OCI-LY3 (cell line): ENCODE results near the gene ELMO2.

Experiments
- CTCF ChIP-seq: fragments of 200-600, 300-600 bp; sonication (generic); IDR thresholded peaks from 2 replicates; pipeline ENCODE4 v1.5.1; 2014; ENCODE audit warnings: antibody characterized with exemption, low read length, low read depth
- EZH2phosphoT487 ChIP-seq: fragments of 200-600 bp; shearing (Covaris generic); IDR thresholded peaks from 2 replicates; pipeline ENCODE4 v1.6.1; 2018; ENCODE audit warnings: antibody characterized with exemption, mixed run types, low read depth

GRCh38 chr20:46344488-46345162 lies 61.8 kb downstream of the ELMO2 start:
- TF ChIP-seq CTCF: no peak
- no peak for TF ChIP-seq EZH2phosphoT487
